Natural killer cell treated with Interleukin-12 subunit alpha and Interleukin-12 subunit beta and Interleukin-15 and Interleukin-18, amount 100 ng/mL, for 72 hours (primary cell): ENCODE data around the gene RMI2. TPM values are rescaled to one million over a fixed set of nuclear protein-coding genes. Genes with fewer than 3 reads are reported as not detected.

ENCODE experiments used
- ATAC-seq, 2 donors: fragments of 150-1000 bp; cut with Tn5 transposase in 1 of 2; sonication (Bioruptor Pico), chemical (Tn5 transposase) in 1 of 2; 2 replicates each; pipeline ENCODE4 v1.10.0; 2021
- DNase-seq: peaks from one replicate; pipeline ENCODE4 v3.0.0; 2022; ENCODE audit warnings: low spot score
- H3K27ac Mint-ChIP-seq, 2 donors: 1 replicate in 1 of 2; 2 replicates in 1 of 2; pipeline ENCODE4 v1.8.0; 2022; ENCODE audit warnings: mixed read lengths in 2 of 2, mild to moderate bottlenecking in 1 of 2, moderate library complexity in 1 of 2
- H3K27me3 Mint-ChIP-seq, 2 donors: 1 replicate in 1 of 2; 2 replicates in 1 of 2; pipeline ENCODE4 v1.8.0; 2022; ENCODE audit warnings: mixed read lengths in 2 of 2
- H3K36me3 Mint-ChIP-seq: one replicate; pipeline ENCODE4 v1.8.0; 2022; ENCODE audit warnings: mixed read lengths
- H3K4me1 Mint-ChIP-seq, 2 donors: 1 replicate in 1 of 2; 2 replicates in 1 of 2; pipeline ENCODE4 v1.8.0; 2022; ENCODE audit warnings: low read depth in 2 of 2, mixed read lengths in 2 of 2, mild to moderate bottlenecking in 1 of 2
- H3K4me3 Mint-ChIP-seq: one replicate; pipeline ENCODE4 v1.8.0; 2022; ENCODE audit warnings: mixed read lengths
- H3K9me3 Mint-ChIP-seq: 2 replicates; pipeline ENCODE4 v1.8.0; 2022; ENCODE audit warnings: mixed read lengths
- total RNA-seq, 2 donors: library from RNA; stranded (reverse); gene quantifications; one replicate each; pipeline ENCODE4 v1.2.3, GENCODE V29; 2022

The RMI2 gene
- total RNA-seq, 2 donors from 2014 or later = 11.6 to 15.2 TPM

DNA sequence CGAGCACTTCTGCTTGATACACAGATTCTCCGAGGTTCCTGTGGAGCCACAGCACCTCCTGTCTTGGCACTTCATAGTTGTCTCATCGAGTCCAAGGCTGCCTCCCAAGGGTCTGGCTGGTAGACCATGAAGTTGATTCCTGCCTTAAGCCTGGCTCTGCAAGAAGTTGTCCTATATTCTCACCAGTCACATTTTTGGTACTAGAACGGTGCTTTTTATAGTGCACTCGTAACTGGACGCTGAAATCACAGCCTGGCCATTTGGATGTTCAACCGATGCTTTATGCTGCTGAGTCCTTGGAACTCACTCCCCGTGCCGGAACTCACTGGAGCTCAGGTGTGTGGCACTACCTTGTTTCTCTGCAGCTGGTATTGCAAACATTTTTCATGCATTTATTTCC lies 35.6 kb downstream of the RMI2 start:
- H3K9me3 Mint-ChIP-seq = no peaks in the 10 kb centered on the region

DNA sequence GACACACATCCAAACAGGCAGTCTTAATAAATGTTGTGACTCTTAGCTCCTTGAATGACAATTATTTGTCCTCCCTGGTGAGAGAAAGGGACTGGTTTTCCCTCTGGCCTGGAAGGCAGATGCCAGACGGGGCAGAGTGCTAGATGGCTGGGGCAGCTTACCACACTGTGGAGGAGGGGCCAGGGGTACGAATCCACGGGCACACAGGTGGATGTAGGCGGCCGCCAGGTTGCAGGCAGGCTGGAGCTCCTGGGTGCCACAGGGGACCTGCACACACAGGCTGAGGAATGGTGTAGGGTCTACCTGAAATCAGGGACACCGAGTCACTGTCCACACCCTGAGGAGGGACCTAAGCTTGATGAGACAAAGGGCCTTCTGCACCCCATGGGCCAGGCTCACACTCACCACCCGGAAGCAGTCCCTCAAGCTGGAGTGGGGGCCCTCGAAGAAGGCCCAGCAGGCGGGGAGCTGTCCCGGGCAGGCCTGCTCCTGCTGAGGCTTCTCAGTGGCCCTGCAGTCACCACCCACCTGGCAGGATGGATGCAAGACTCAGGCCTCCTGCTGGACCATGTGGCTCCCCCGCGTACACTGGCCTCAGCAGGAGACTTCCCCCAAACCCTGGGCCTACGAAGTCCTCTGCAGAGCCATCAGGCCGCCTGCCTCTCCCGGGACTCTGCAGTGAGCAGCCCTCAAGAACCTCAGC lies 38.4 kb downstream of the RMI2 start:
- Mint-ChIP-seq H3K4me3 (no peak overlapping the region), H3K9me3 (no peaks in the 10 kb centered on the region), H3K36me3 (peaks cover 15% of the 10 kb centered on the region), H3K27ac (no peak overlapping the region), H3K4me1 (peaks cover 11 to 13% of the 10 kb centered on the region in 2 donors), H3K27me3 (no peaks in the 10 kb centered on the region)
- ATAC-seq = no peak
- DNase-seq = no peak

More for the DNA sequence above, 35.6 kb downstream of the RMI2 start:
- Mint-ChIP-seq H3K27ac (no peak overlapping the region), H3K27me3 (peaks cover 0 to 6% of the 10 kb centered on the region in 2 donors), H3K36me3 (peaks cover 18% of the 10 kb centered on the region), H3K4me3 (no peak overlapping the region), H3K4me1 (peaks cover 13 to 15% of the 10 kb centered on the region in 2 donors)
- no peak for DNase-seq
- no peak for ATAC-seq

DNA sequence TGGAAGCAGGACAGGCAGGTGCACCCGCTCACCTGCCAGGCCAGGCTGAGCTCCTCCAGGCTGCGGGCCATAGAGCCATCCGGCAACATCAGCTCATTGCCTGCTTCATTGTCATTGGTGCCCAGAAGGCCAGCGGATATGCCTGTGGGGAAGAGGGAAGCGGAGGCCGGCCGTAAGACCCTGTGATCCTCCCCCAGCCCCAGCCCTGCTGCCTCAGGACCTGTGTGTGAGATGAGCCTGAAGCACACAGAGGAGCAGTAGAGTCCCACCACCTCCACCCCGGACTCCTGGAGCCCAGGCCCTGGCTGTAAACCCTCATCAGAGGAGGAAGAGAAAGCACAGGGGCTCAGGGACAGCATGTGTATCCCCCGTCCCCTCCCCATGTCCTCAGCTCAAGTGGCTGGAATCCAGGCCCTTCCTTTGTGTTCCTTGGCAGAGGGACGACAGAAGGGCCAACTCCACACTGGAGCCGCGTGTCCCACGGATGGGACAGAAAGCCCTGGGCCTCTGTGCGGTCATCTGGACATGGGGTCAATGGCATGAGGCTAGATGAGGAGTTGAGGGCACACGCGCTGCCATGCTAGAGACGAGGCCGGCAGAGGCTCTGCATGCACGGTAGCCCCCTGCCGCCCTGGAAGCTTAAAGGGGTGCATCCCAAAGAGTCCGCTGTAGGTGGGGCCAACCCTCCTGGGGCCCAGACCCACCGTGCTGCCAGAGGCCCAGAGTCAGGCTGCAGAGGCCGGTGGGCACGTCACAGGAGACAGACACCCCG lies 39.1 kb downstream of the RMI2 start:
- Mint-ChIP-seq H3K4me3 (no peak overlapping the region), H3K36me3 (peaks cover 10% of the 10 kb centered on the region), H3K27me3 (no peaks in the 10 kb centered on the region), H3K9me3 (no peaks in the 10 kb centered on the region), H3K4me1 (peaks cover 5 to 8% of the 10 kb centered on the region in 2 donors), H3K27ac (no peak overlapping the region)
- no peak for ATAC-seq
- DNase-seq = no peak

DNA sequence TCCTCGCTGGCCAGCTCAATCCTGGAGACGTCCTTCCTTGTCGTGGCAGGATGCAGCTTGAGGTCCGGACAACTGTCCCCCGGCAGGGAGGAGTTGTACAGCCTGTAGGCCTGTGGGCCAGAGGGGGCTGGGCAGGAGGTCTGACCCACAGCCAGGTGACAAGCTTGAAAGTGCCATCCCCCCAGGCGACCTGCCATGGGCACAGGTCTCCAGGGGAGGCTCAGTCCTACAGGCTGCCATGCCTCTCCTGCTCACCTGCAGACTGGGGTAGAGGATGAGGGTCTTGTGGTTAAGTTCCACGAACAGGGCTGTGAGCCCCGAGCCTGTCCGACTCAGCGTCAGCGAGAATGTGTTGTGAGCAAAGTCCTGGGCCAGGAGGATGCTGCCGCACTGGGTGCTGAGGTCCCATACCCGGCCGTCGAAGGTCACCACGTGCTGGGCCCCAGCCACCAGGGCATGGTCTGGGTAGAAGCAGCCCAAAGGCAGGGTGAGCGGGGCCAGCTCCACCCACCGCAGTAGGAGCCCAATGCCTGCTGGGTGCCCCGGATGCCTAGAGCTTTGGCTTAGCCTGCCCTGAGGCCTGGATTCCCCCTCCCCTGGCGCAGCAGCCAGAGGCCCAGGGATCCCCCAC lies 39.8 kb downstream of the RMI2 start:
- no peak overlapping the region for H3K4me3 Mint-ChIP-seq
- no peak for ATAC-seq

DNA sequence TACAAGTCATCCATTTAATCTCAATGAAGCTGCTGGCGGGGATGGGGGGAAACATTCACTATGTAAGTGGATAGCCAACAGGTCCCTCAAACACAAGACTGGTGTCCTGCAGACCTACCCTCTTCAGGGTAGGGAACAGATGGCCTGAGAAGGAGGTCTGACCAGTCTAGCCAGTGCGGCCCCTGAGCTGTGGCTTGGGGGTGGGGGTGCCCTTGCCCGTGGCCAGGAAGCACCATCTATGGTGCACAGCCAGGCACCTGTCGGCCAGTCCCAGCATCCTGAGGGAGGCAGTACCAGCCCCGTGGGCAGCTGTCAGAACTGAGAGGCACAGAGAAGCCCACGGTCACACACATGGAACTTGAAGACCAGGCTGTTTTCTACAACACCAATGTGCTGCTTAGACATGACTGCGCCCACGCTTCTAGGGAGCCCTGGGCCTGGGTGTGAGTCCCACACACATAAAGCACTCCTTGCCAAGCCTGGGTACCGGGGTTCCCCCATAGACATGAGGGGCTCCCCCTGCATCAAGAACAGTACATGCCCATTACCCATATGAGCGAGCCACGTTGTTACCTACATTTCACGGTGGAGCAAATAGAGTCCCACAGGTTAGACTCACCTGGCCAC lies 40.9 kb downstream of the RMI2 start:
- H3K36me3 Mint-ChIP-seq = peaks cover 7% of the 10 kb centered on the region
- no peak for ATAC-seq
- DNase-seq = no peak
- no peaks in the 10 kb centered on the region for H3K9me3 Mint-ChIP-seq
- H3K4me3 Mint-ChIP-seq = no peak overlapping the region
- no peaks in the 10 kb centered on the region for H3K27me3 Mint-ChIP-seq
- peaks cover 0 to 3% of the 10 kb centered on the region in 2 donors for H3K4me1 Mint-ChIP-seq
- no peak overlapping the region for H3K27ac Mint-ChIP-seq

More for the DNA sequence above, 39.8 kb downstream of the RMI2 start:
- no peaks in the 10 kb centered on the region for H3K9me3 Mint-ChIP-seq
- peaks cover 0 to 3% of the 10 kb centered on the region in 2 donors for H3K4me1 Mint-ChIP-seq
- H3K27me3 Mint-ChIP-seq = no peaks in the 10 kb centered on the region
- H3K36me3 Mint-ChIP-seq = peaks cover 9% of the 10 kb centered on the region
- H3K27ac Mint-ChIP-seq = no peak overlapping the region
- no peak for DNase-seq

DNA sequence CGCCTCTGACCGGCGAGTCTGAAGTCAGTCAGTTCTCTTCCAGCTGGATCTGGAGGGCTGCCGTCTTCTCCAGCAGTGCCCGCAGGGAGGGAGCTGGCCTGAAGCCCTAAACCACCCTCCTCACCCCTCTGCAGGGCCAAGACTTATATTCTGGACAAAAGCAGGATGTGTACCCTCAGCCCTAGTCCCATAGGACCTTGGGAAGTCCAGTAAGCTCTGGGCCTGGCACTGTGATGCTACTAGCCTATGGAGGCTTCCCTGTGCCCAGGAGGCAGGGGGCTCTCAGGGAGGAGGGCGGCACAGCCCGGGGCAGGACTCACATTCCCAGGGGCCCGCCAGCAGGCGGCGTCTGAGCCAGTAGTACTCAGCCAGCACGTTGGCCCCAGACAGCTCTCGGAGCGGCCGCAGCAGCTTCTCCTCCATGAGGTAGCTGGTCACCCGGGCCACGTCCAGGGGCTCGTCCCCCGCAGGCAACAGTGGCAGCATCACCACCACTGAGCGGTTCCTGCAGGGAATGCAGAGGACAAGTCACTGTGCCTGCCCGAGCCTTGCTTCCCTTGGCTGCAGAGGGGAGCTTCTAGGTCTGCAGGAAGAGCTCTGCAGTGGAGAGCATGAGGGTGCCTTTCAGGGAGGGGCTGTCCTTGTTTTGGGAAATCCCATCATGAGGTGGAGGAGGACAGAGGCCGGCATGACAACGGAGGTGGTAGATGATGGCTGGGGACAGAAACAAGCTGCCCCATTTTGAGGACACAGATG lies 41.7 kb downstream of the RMI2 start:
- peak in 1 of 2 donors; percentile 33 for ATAC-seq
- H3K9me3 Mint-ChIP-seq = no peaks in the 10 kb centered on the region
- no peak for DNase-seq
- H3K27ac Mint-ChIP-seq = peak overlapping the region in 1 of 2 donors; percentile 54
- H3K27me3 Mint-ChIP-seq = no peaks in the 10 kb centered on the region
- H3K36me3 Mint-ChIP-seq = no peaks in the 10 kb centered on the region
- H3K4me3 Mint-ChIP-seq = no peak overlapping the region
- H3K4me1 Mint-ChIP-seq = peaks cover 0 to 3% of the 10 kb centered on the region in 2 donors

DNA sequence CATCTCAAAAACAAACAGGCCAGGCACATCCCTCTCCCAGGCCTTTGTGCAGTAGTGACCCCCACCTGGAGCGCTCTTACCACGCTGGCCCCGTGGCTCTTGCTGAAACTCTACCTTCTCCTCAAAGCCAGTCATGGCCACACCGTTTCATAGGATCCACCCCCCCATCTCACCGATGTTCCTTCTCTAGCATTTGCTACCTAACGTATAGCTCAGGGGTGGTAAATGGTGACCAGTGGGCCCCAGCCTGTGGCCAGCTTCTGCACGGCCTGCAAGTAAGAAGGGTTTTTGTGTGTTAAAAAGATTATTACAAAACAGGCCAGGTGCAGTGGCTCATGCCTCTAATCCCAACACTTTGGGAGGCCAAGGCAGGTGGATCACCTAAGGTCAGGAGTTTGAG lies 43.8 kb downstream of the RMI2 start:
- Mint-ChIP-seq H3K27me3 (no peaks in the 10 kb centered on the region), H3K4me1 (peaks cover 0 to 3% of the 10 kb centered on the region in 2 donors), H3K27ac (peak overlapping the region in 1 of 2 donors; percentile 59), H3K9me3 (no peaks in the 10 kb centered on the region), H3K36me3 (no peaks in the 10 kb centered on the region), H3K4me3 (no peak overlapping the region)
- ATAC-seq = no peak
- no peak for DNase-seq

DNA sequence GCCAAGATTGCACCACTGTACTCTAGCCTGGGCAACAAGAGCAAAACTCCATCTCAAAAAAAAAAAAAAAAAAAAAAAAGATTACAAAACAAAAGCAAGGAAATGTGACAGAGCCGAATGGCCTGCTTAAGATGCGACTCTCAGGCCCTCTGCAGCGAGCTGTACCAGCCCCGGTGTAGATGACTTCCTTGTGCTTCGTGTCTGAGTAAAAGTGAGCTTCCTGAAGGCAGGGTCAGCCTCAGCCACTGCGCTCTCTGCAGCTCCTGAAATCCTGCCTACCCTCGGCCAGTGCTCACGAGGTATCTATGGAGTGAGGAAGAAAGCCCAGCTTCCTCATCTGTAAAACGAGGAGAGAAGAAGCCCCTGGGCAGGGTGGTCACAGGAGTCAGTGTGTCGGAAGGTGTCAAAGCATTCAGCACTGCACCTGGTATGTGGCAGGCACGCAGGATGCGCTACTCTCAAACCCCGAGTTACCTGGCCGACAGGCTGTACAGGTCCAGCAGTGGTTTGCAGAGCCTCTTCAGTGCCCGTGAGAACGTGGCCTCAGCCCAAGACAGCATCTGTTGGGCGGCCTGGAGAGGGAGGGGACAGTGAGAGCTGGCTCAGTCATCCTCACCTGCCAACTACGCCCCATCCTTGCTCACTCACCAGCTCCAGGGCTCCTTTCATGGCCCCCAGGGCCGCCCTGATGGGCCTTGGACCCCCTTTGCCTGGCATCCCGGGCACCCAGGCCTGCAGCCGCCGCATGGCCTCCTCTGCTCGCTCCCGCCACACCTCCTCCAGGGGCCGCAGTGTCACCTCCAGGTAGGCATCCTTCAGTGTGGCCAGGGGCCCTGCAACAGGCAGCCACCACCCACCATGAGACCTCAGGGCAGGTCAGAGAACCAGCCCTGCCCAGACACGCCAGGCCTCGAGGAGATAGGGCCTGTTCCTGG lies 44.6 kb downstream of the RMI2 start:
- Mint-ChIP-seq H3K27ac (no peak overlapping the region), H3K4me1 (peaks cover 0 to 3% of the 10 kb centered on the region in 2 donors), H3K9me3 (no peaks in the 10 kb centered on the region), H3K4me3 (no peak overlapping the region), H3K27me3 (no peaks in the 10 kb centered on the region), H3K36me3 (no peaks in the 10 kb centered on the region)
- DNase-seq = no peak
- no peak for ATAC-seq

DNA sequence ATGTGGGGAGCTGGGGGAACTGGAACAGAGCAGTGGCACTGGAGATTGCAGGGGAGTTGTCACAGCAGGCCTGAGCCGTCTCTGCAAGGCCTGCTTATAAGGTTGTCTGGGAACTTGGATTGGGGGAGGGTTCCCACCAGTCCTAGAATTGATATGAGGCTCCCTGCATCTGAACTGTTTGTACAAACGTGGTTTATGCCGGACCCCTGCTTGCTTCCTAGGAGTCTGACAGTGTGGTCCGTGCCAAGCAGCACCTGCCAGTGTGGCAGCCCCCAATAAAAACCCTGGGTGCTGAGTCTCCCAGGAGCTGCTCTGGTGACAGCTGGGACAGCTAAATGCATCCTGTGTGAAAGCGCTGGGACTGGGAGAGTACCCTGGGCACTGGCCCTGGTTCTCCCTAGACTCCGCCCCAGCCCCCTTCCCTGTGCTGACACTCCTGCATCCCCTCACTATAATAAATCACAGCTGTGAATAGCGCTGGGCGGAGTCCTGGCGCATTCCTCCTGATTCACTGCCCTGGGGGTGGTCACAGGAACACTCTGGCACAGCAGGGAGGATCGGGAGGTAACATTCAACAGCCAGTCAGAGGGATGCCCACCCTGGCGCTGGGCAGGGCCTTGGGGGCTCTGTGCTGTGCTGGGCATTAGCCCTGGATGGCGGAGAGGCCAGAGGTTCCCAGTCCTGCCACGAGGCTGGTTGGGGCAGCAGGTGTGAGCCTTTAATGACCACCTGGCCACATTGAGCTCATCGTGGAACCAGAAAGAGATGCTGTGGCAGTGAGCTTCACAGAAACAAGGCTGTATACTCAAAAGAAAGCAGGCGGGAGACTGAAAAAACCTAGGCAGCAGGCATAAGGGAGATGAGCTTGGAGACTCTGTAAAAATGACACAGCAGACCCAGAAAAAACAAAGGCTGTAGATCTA lies 45.6 kb downstream of the RMI2 start:
- peaks cover 0 to 3% of the 10 kb centered on the region in 2 donors for H3K4me1 Mint-ChIP-seq
- H3K36me3 Mint-ChIP-seq = no peaks in the 10 kb centered on the region
- H3K9me3 Mint-ChIP-seq = no peaks in the 10 kb centered on the region
- no peaks in the 10 kb centered on the region for H3K27me3 Mint-ChIP-seq
- H3K27ac Mint-ChIP-seq = peak overlapping the region in 1 of 2 donors; percentile 67
- ATAC-seq = no peak
- DNase-seq = no peak
- H3K4me3 Mint-ChIP-seq = no peak overlapping the region

DNA sequence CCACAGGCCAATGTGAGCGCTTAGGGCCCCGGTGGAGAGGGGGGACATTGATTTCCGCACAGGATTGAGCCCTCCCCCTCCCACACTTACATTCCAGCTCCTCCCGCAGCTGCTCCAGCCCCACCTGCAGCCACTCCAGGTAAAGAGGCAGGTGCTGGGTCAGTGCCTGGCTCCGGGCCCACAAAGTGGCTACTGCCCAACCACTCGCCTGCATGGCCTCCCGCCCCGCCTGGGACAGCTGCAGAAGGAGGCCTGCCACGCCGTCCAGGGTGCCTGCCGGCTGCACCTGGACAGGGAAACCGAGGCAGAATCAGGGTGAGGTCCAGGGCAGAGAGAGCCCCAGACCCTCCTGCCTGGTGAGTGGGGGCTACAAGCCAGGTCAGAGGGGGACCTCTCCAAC lies 46.3 kb downstream of the RMI2 start:
- Mint-ChIP-seq H3K27me3 (no peaks in the 10 kb centered on the region), H3K27ac (peak overlapping the region in 1 of 2 donors; percentile 67), H3K36me3 (no peaks in the 10 kb centered on the region), H3K4me1 (peaks cover 0 to 3% of the 10 kb centered on the region in 2 donors), H3K9me3 (no peaks in the 10 kb centered on the region), H3K4me3 (no peak overlapping the region)
- no peak for DNase-seq
- no peak for ATAC-seq

DNA sequence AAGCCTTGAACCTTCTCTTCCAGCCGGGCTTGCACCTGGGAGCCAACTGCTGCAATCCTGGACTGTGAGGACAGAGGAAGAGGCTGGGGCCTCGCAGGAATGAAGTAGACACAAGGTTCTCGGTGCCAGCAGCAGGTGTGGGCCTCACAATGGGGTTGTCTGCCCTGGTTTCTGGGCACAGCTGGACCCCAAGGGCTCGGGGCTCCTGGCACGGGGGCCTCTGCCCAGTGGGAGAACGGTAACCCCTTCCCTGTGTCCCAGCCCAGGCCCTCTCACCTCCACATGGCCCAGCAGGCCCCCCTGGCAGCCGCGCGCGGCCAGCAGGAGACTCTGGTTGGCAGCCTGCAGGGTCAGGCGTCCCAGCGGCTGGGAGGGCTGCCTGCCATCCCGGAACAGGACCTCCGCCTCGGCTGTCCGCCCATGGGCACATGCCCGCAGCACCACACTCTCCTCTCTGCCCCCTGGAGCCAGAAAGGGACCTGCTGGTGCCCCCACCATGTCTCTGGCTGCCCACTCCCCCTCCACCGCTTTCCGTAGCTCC lies 46.9 kb downstream of the RMI2 start:
- H3K4me3 Mint-ChIP-seq = no peak overlapping the region
- H3K36me3 Mint-ChIP-seq = no peaks in the 10 kb centered on the region
- H3K27ac Mint-ChIP-seq = no peak overlapping the region
- H3K27me3 Mint-ChIP-seq = no peaks in the 10 kb centered on the region
- DNase-seq = peak; percentile 51
- H3K4me1 Mint-ChIP-seq = peaks cover 0 to 3% of the 10 kb centered on the region in 2 donors
- no peaks in the 10 kb centered on the region for H3K9me3 Mint-ChIP-seq
- ATAC-seq = no peak
